ENCODE measurements around the gene DGUOK.

DNA sequence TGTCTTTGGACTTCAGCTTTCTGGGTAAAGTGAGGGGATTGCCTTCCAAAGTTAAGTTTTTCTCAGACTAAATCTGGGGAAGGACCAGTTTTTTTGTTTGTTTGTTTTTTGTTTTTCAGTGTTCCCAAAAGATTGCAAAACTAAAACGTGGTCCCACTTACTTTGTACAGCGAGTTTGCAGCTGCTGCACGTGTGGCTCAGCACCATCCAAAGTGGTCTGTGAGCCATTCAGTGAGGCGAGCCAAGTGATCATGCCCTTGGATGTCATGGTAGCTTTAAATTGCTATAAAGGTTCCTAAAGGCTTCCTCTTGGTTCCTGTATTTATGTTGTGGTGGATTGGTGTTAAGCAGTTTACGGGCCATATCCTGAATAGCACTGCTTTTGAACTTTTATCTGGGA, 81.0 kb downstream of the DGUOK start:
- TF ChIP-seq, protein P1, sequence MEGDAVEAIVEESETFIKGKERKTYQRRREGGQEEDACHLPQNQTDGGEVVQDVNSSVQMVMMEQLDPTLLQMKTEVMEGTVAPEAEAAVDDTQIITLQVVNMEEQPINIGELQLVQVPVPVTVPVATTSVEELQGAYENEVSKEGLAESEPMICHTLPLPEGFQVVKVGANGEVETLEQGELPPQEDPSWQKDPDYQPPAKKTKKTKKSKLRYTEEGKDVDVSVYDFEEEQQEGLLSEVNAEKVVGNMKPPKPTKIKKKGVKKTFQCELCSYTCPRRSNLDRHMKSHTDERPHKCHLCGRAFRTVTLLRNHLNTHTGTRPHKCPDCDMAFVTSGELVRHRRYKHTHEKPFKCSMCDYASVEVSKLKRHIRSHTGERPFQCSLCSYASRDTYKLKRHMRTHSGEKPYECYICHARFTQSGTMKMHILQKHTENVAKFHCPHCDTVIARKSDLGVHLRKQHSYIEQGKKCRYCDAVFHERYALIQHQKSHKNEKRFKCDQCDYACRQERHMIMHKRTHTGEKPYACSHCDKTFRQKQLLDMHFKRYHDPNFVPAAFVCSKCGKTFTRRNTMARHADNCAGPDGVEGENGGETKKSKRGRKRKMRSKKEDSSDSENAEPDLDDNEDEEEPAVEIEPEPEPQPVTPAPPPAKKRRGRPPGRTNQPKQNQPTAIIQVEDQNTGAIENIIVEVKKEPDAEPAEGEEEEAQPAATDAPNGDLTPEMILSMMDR (IDR thresholded peaks at IDR 0.05 in 4 of 5, conservative IDR thresholded peaks at IDR 0.05 in 1 of 5) = no peak
- no peak for TF ChIP-seq POLR2A (IDR thresholded peaks at IDR 0.05)
